Endodermal cell (in vitro differentiated cells): ENCODE data around the gene ZKSCAN1. TPM values are rescaled to one million over a fixed set of nuclear protein-coding genes. Genes with fewer than 3 reads are reported as not detected.

Experiments used
- DNase-seq: peaks from one replicate; pipeline ENCODE4 v3.0.0-alpha.2; 2017
- H3K27ac ChIP-seq: 2 replicates; pipeline ENCODE4 v1.5.1; 2013; ENCODE audit warnings: mild to moderate bottlenecking, low read depth, low read length, moderate library complexity
- H3K27me3 ChIP-seq: 2 replicates; pipeline ENCODE4 v1.6.1; 2013; ENCODE audit warnings: mild to moderate bottlenecking, low read length, moderate library complexity; ENCODE audit not compliant: insufficient read depth, control insufficient read depth, poor library complexity, severe bottlenecking
- H3K36me3 ChIP-seq: 2 replicates; pipeline ENCODE4 v1.7.0; 2013; ENCODE audit warnings: mild to moderate bottlenecking, low read length, moderate library complexity; ENCODE audit not compliant: control insufficient read depth, insufficient read depth
- H3K4me1 ChIP-seq: one replicate; pipeline ENCODE4 v1.7.0; 2013; ENCODE audit warnings: low read length; ENCODE audit not compliant: control insufficient read depth, insufficient read depth
- H3K4me3 ChIP-seq: 2 replicates; pipeline ENCODE4 v1.5.1; 2013; ENCODE audit warnings: mild to moderate bottlenecking, low read length, moderate library complexity
- H3K9ac ChIP-seq: 2 replicates; pipeline ENCODE4 v1.6.1; 2013; ENCODE audit warnings: mild to moderate bottlenecking, low read length, moderate library complexity; ENCODE audit not compliant: poor library complexity, severe bottlenecking; ENCODE audit errors: extremely low read depth
- H3K9me3 ChIP-seq: 2 replicates; pipeline ENCODE4 v1.6.1; 2013; ENCODE audit warnings: mild to moderate bottlenecking, low read length, moderate library complexity; ENCODE audit not compliant: control insufficient read depth
- H3K27ac Mint-ChIP-seq: 2 replicates; pipeline ENCODE4 v1.8.0; 2020; ENCODE audit warnings: mixed read lengths
- H3K27me3 Mint-ChIP-seq: 2 replicates; pipeline ENCODE4 v1.8.0; 2021; ENCODE audit warnings: mild to moderate bottlenecking, mixed read lengths; ENCODE audit not compliant: insufficient read depth
- H3K36me3 Mint-ChIP-seq: 2 replicates; pipeline ENCODE4 v1.8.0; 2020; ENCODE audit warnings: low read depth, mixed read lengths
- H3K4me1 Mint-ChIP-seq: 2 replicates; pipeline ENCODE4 v1.8.0; 2020; ENCODE audit warnings: mixed read lengths
- H3K4me3 Mint-ChIP-seq: 2 replicates; pipeline ENCODE4 v1.8.0; 2020; ENCODE audit warnings: mild to moderate bottlenecking, moderate library complexity, mixed read lengths
- H3K9me3 Mint-ChIP-seq: 2 replicates; pipeline ENCODE4 v1.8.0; 2020; ENCODE audit warnings: mild to moderate bottlenecking, mixed read lengths
- WGBS, 2 experiments: methylation state at CpG; one replicate each; pipeline versions ENCODE4 v1.1.5 to v1.1.7; 2013; ENCODE audit warnings: missing lambda C conversion rate in 2 of 2, mixed read lengths in 1 of 2; ENCODE audit not compliant: insufficient coverage in 1 of 2, insufficient read length in 1 of 2; 5-methylcytosine and 5-hydroxymethylcytosine counted together
- total RNA-seq, 2 donors: library from RNA; stranded (reverse); fragmentation: NEBNext Ultra II Directional in 1 of 2; extraction: Animal tissue kit (Norgen Biotek cat#: 25700) in 1 of 2; gene quantifications; 2 replicates in 1 of 2; 3 replicates in 1 of 2; pipeline ENCODE4 v1.2.1, GENCODE V29; 2021
- TF ChIP-seq, protein P1 (sequence below): fragments of 200-600 bp; sonication (generic); conservative IDR thresholded peaks from 2 replicates; pipeline ENCODE4 v1.5.0; 2021; ENCODE audit warnings: antibody characterized with exemption, mild to moderate bottlenecking

Gene ZKSCAN1
- total RNA-seq, 2 donors from 2014 or later: 57.1 to 68.0 TPM

GRCh38 chr7:100019908-100020307, 4.5 kb downstream of the ZKSCAN1 start:
- Histone ChIP-seq H3K27ac (no peak overlapping the region), H3K4me3 (no peak overlapping the region), H3K4me1 (no peaks in the 10 kb centered on the region), H3K9ac (no peak overlapping the region), H3K27me3 (no peaks in the 10 kb centered on the region), H3K9me3 (no peaks in the 10 kb centered on the region), H3K36me3 (peaks cover 45% of the 10 kb centered on the region)
- 94 to 96% methylated on average over 7 of the region's 7 CpGs for WGBS, 2 experiments
- H3K9me3 Mint-ChIP-seq: no peaks in the 10 kb centered on the region
- H3K27ac Mint-ChIP-seq: peak overlapping the region; percentile 46
- H3K36me3 Mint-ChIP-seq: peaks cover 44% of the 10 kb centered on the region
- H3K4me1 Mint-ChIP-seq: peaks cover 16% of the 10 kb centered on the region
- no peak for DNase-seq
- H3K4me3 Mint-ChIP-seq: no peak overlapping the region
- H3K27me3 Mint-ChIP-seq: no peaks in the 10 kb centered on the region
- TF ChIP-seq, protein P1, sequence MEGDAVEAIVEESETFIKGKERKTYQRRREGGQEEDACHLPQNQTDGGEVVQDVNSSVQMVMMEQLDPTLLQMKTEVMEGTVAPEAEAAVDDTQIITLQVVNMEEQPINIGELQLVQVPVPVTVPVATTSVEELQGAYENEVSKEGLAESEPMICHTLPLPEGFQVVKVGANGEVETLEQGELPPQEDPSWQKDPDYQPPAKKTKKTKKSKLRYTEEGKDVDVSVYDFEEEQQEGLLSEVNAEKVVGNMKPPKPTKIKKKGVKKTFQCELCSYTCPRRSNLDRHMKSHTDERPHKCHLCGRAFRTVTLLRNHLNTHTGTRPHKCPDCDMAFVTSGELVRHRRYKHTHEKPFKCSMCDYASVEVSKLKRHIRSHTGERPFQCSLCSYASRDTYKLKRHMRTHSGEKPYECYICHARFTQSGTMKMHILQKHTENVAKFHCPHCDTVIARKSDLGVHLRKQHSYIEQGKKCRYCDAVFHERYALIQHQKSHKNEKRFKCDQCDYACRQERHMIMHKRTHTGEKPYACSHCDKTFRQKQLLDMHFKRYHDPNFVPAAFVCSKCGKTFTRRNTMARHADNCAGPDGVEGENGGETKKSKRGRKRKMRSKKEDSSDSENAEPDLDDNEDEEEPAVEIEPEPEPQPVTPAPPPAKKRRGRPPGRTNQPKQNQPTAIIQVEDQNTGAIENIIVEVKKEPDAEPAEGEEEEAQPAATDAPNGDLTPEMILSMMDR: no peak

- TF ChIP-seq, protein P1: no peak
- H3K36me3 Mint-ChIP-seq: peaks cover 58% of the 10 kb centered on the region
- no peak overlapping the region for H3K9ac ChIP-seq
- H3K36me3 ChIP-seq: peaks cover 56% of the 10 kb centered on the region
- no peak overlapping the region for H3K4me3 Mint-ChIP-seq
- no peak overlapping the region for H3K27ac ChIP-seq
- H3K27ac Mint-ChIP-seq: no peak overlapping the region
- H3K4me3 ChIP-seq: no peak overlapping the region
- 94 to 97% methylated on average over 3 of the region's 3 CpGs for WGBS, 2 experiments
- no peaks in the 10 kb centered on the region for H3K4me1 ChIP-seq
- no peak for DNase-seq
- H3K9me3 Mint-ChIP-seq: no peaks in the 10 kb centered on the region
- H3K4me1 Mint-ChIP-seq: peaks cover 15% of the 10 kb centered on the region
- H3K27me3 ChIP-seq: no peaks in the 10 kb centered on the region
- H3K9me3 ChIP-seq: no peaks in the 10 kb centered on the region
- no peaks in the 10 kb centered on the region for H3K27me3 Mint-ChIP-seq
Measured at GRCh38 chr7:100021297-100021696, 5.9 kb downstream of the ZKSCAN1 start.

- H3K36me3 Mint-ChIP-seq: peaks cover 68% of the 10 kb centered on the region
- Histone ChIP-seq H3K9ac (no peak overlapping the region), H3K36me3 (peaks cover 60% of the 10 kb centered on the region), H3K27ac (no peak overlapping the region), H3K4me1 (no peaks in the 10 kb centered on the region), H3K27me3 (no peaks in the 10 kb centered on the region), H3K4me3 (no peak overlapping the region), H3K9me3 (no peaks in the 10 kb centered on the region)
- no peaks in the 10 kb centered on the region for H3K9me3 Mint-ChIP-seq
- WGBS, 2 experiments: 82 to 100% methylated on average over 4 to 5 of the region's 5 CpGs
- H3K4me1 Mint-ChIP-seq: peaks cover 6% of the 10 kb centered on the region
- DNase-seq: no peak
- TF ChIP-seq, protein P1: no peak
- H3K4me3 Mint-ChIP-seq: no peak overlapping the region
- no peaks in the 10 kb centered on the region for H3K27me3 Mint-ChIP-seq
- H3K27ac Mint-ChIP-seq: no peak overlapping the region
Measured at GRCh38 chr7:100022621-100023020, 7.2 kb downstream of the ZKSCAN1 start.
